SK-N-SH (cell line): Measurements from ENCODE around the gene CPAMD8. TPM values are rescaled to one million over a fixed set of nuclear protein-coding genes. Genes with fewer than 3 reads are reported as not detected.

Experiments
- CTCF ChIA-PET: fragments of 300-600, 350-600 bp; formaldehyde crosslinking; extraction: SDS; loops from one replicate; lab custom pipeline; 2021; lab: Yijun Ruan, JAX
- POLR2A ChIA-PET: fragments of 350-600 bp; sonication (Branson Sonifier 250); formaldehyde crosslinking; extraction: SDS; loops from one replicate; lab custom pipeline; 2020; ENCODE audit warnings: antibody characterized with exemption, inconsistent platforms; lab: Yijun Ruan, JAX
- DNase-seq: peaks from one replicate; pipeline ENCODE4 v3.0.0; 2012
- H2AFZ ChIP-seq: fragments of 200-600 bp; sonication (generic); 2 replicates; pipeline ENCODE4 v1.8.1; 2016; ENCODE audit warnings: antibody characterized with exemption, mild to moderate bottlenecking, low read depth
- H3F3A ChIP-seq: fragments of 200-600 bp; sonication (generic); replicated peaks from 2 replicates; pipeline ENCODE3; 2016; ENCODE audit warnings: antibody characterized with exemption, mild to moderate bottlenecking; ENCODE audit not compliant: insufficient read depth
- H3K27ac ChIP-seq, 2 experiments: fragments of 200-500 bp in 1 of 2; fragments of 200-600 bp in 1 of 2; sonication (Bioruptor generic) in 1 of 2; sonication (generic), shearing (Covaris generic) in 1 of 2; 2 replicates each; pipeline versions ENCODE4 v1.5.1 to v1.6.1; 2014 to 2016; ENCODE audit warnings: low read depth in 2 of 2, inconsistent platforms in 1 of 2, low read length in 1 of 2, mild to moderate bottlenecking in 1 of 2, mixed read lengths in 1 of 2
- H3K27me3 ChIP-seq: fragments of 200-600 bp; sonication (generic), shearing (Covaris generic); 2 replicates; pipeline ENCODE4 v1.6.1; 2016; ENCODE audit warnings: mixed run types; ENCODE audit not compliant: insufficient read depth
- H3K36me3 ChIP-seq, 2 experiments: fragments of 200-500 bp in 1 of 2; fragments of 200-600 bp in 1 of 2; sonication (Bioruptor generic) in 1 of 2; sonication (generic) in 1 of 2; replicated peaks in 1 of 2; 2 replicates each; pipeline versions ENCODE3 to v1.5.1; 2014 to 2016; ENCODE audit warnings: low read length in 1 of 2, mild to moderate bottlenecking in 1 of 2; ENCODE audit not compliant: insufficient read depth in 2 of 2, control insufficient read depth in 1 of 2
- H3K4me1 ChIP-seq, 2 experiments: fragments of 200-500 bp in 1 of 2; fragments of 200-600 bp in 1 of 2; sonication (Bioruptor generic) in 1 of 2; sonication (generic), shearing (Covaris generic) in 1 of 2; 2 replicates each; pipeline versions ENCODE4 v1.5.1 to v1.6.1; 2014 to 2016; ENCODE audit warnings: low read depth in 1 of 2, low read length in 1 of 2, mixed run types in 1 of 2; ENCODE audit not compliant: insufficient read depth in 2 of 2, control insufficient read depth in 1 of 2
- H3K4me2 ChIP-seq: fragments of 200-600 bp; sonication (generic), shearing (Covaris generic); 2 replicates; pipeline ENCODE4 v1.6.1; 2017; ENCODE audit warnings: mixed run types
- H3K4me3 ChIP-seq, 2 experiments: fragments of 200-500 bp in 1 of 2; fragments of 200-600 bp in 1 of 2; sonication (Bioruptor generic) in 1 of 2; sonication (generic), shearing (Covaris generic) in 1 of 2; 2 replicates each; pipeline versions ENCODE4 v1.5.1 to v1.8.1; 2014 to 2016; ENCODE audit warnings: low read depth in 2 of 2, inconsistent platforms in 1 of 2, low read length in 1 of 2, mild to moderate bottlenecking in 1 of 2, mixed read lengths in 1 of 2, moderate library complexity in 1 of 2
- H3K79me2 ChIP-seq: fragments of 200-600 bp; sonication (generic); 2 replicates; pipeline ENCODE4 v1.8.1; 2017; ENCODE audit warnings: mild to moderate bottlenecking; ENCODE audit not compliant: insufficient read depth
- H3K9ac ChIP-seq: fragments of 200-600 bp; sonication (generic); 2 replicates; pipeline ENCODE4 v1.6.1; 2017; ENCODE audit warnings: mixed run types
- H3K9me2 ChIP-seq: fragments of 200-600 bp; sonication (generic); 2 replicates; pipeline ENCODE4 v1.6.1; 2017; ENCODE audit warnings: mixed run types
- H3K9me3 ChIP-seq: fragments of 200-600 bp; sonication (generic); 2 replicates; pipeline ENCODE4 v1.6.1; 2017; ENCODE audit warnings: mixed run types, mild to moderate bottlenecking, moderate library complexity
- H4K20me1 ChIP-seq: fragments of 200-600 bp; sonication (generic); 2 replicates; pipeline ENCODE4 v1.6.1; 2017; ENCODE audit warnings: mild to moderate bottlenecking, mixed run types; ENCODE audit not compliant: insufficient read depth
- CHD2 ChIP-seq: fragments of 150-350 bp; IDR thresholded peaks from 2 replicates; pipeline ENCODE4 v1.6.1; 2018; ENCODE audit warnings: low read length; ENCODE audit not compliant: partially characterized antibody
- ELF1 ChIP-seq: IDR thresholded peaks from 2 replicates; pipeline ENCODE4 v1.4.0; 2012
- EZH2phosphoT487 ChIP-seq: fragments of 200-600 bp; sonication (generic); IDR thresholded peaks from 2 replicates; pipeline ENCODE4 v1.6.1; 2017; ENCODE audit warnings: low read depth, mixed run types, mild to moderate bottlenecking, antibody characterized with exemption, moderate library complexity, borderline replicate concordance
- FOSL2 ChIP-seq: IDR thresholded peaks from 2 replicates; pipeline ENCODE4 v1.4.0; 2012; ENCODE audit warnings: low read depth, mild to moderate bottlenecking, moderate library complexity, borderline replicate concordance
- IRF3 ChIP-seq: fragments of 150-350 bp; IDR thresholded peaks from 2 replicates; pipeline ENCODE4 v1.6.1; 2016; ENCODE audit warnings: mild to moderate bottlenecking, low read depth, low read length
- MXI1 ChIP-seq: IDR thresholded peaks from 2 replicates; pipeline ENCODE4 v1.6.1; 2012; ENCODE audit warnings: mild to moderate bottlenecking, low read depth, low read length, improper control_type of control experiment
- NFIC ChIP-seq: IDR thresholded peaks from 2 replicates; pipeline ENCODE4 v1.4.0; 2012; ENCODE audit warnings: borderline replicate concordance
- NRF1 ChIP-seq: IDR thresholded peaks from 2 replicates; pipeline ENCODE4 v1.6.1; 2012; ENCODE audit warnings: low read depth, mild to moderate bottlenecking, low read length
- PBX3 ChIP-seq: IDR thresholded peaks from 2 replicates; pipeline ENCODE4; 2012
- POLR2AphosphoS5 ChIP-seq: IDR thresholded peaks from 2 replicates; pipeline ENCODE4 v1.6.1; 2012; ENCODE audit warnings: low read depth, low read length
- RAD21 ChIP-seq: IDR thresholded peaks from 2 replicates; pipeline ENCODE4 v1.6.1; 2012; ENCODE audit warnings: mild to moderate bottlenecking, low read length
- REST ChIP-seq: IDR thresholded peaks from 2 replicates; pipeline ENCODE4 v1.6.1; 2012; ENCODE audit warnings: mild to moderate bottlenecking, low read depth, low read length, moderate library complexity
- SMC3 ChIP-seq: IDR thresholded peaks from 2 replicates; pipeline ENCODE4 v1.6.1; 2012; ENCODE audit warnings: low read depth, low read length, improper control_type of control experiment
- USF1 ChIP-seq: IDR thresholded peaks from 2 replicates; pipeline ENCODE4 v1.4.0; 2012; ENCODE audit warnings: low read depth, borderline replicate concordance
- USF2 ChIP-seq: fragments of 150-350 bp; IDR thresholded peaks from 2 replicates; pipeline ENCODE4 v1.6.1; 2017; ENCODE audit warnings: antibody characterized with exemption, low read length, low read depth, borderline replicate concordance
- YY1 ChIP-seq: IDR thresholded peaks from 2 replicates; pipeline ENCODE4 v1.4.0; 2012; ENCODE audit warnings: low read depth, mild to moderate bottlenecking
- WGBS: methylation state at CpG from one replicate; pipeline ENCODE4 v1.1.6; 2017; ENCODE audit warnings: low lambda C conversion rate; 5-methylcytosine and 5-hydroxymethylcytosine counted together
- polyA plus RNA-seq, 3 experiments: library from polyadenylated mRNA; depleted of rRNA; stranded (reverse); fragments of >200 nt; gene quantifications; 2 replicates each; pipeline ENCODE4 v1.2.3, GENCODE V29; 2012

CPAMD8 gene
- polyA plus RNA-seq, 1 of the 3 experiments (the other 2 are of a cell fraction): 1.2 TPM

- H3K9me3 ChIP-seq: 0 out of 2 replicates have a peak, but pooled peaks cover 4% of the 10 kb centered on the region
- H3K4me3 ChIP-seq: no peak overlapping the region
- no peaks in the 10 kb centered on the region for H3K4me1 ChIP-seq
- no peaks in the 10 kb centered on the region for H3K27me3 ChIP-seq
- H3K36me3 ChIP-seq: peaks cover 12 to 30% of the 10 kb centered on the region in 2 experiments
- H3F3A ChIP-seq: peaks cover 11% of the 10 kb centered on the region
- no peak overlapping the region for H2AFZ ChIP-seq
- no peaks in the 10 kb centered on the region for H4K20me1 ChIP-seq
- H3K27ac ChIP-seq: no peak overlapping the region
- no peak overlapping the region for H3K9ac ChIP-seq
- no peak for DNase-seq
- H3K4me2 ChIP-seq: no peak overlapping the region
- POLR2A ChIA-PET: no interaction called here
- WGBS: 95% methylated on average over 2 of the region's 2 CpGs
- CTCF ChIA-PET: interaction anchor here (0.7 kb wide), 1 partner anchor 11 kb away, joined by 3 read pairs; no protein-coding TSS in a partner anchor
- H3K9me2 ChIP-seq: no peaks in the 10 kb centered on the region
- peaks cover 34% of the 10 kb centered on the region for H3K79me2 ChIP-seq
- TF ChIP-seq IRF3: no peak
- no peak for TF ChIP-seq MXI1
- no peak for TF ChIP-seq EZH2phosphoT487
- no peak for TF ChIP-seq USF1
- TF ChIP-seq CHD2: no peak
- no peak for TF ChIP-seq SMC3
- no peak for TF ChIP-seq POLR2AphosphoS5
- no peak for TF ChIP-seq USF2
- no peak for TF ChIP-seq RAD21
- TF ChIP-seq FOSL2: no peak
- TF ChIP-seq PBX3: no peak
- no peak for TF ChIP-seq NRF1
- TF ChIP-seq ELF1: no peak
- TF ChIP-seq, all 33 proteins: peak for 0
These were observed 36.8 kb upstream of the CPAMD8 start for GRCh38 chr19:17063428-17063827.

- no peaks in the 10 kb centered on the region for H4K20me1 ChIP-seq
- TF ChIP-seq NFIC: no peak
- TF ChIP-seq YY1: no peak
- TF ChIP-seq REST: no peak
- CTCF ChIA-PET: interaction anchor here (1.4 kb wide), 1 partner anchor 9 kb away, joined by 9 read pairs; no protein-coding TSS in a partner anchor
- no peaks in the 10 kb centered on the region for H3K4me1 ChIP-seq
- 0 out of 2 replicates have a peak, but pooled peaks cover 4% of the 10 kb centered on the region for H3K9me3 ChIP-seq
- DNase-seq: no peak
- POLR2A ChIA-PET: no interaction called here
- H3K27me3 ChIP-seq: no peaks in the 10 kb centered on the region
- no peak overlapping the region for H3K4me2 ChIP-seq
- peaks cover 34% of the 10 kb centered on the region for H3K79me2 ChIP-seq
- H3K4me3 ChIP-seq: no peak overlapping the region
- peaks cover 19 to 44% of the 10 kb centered on the region in 2 experiments for H3K36me3 ChIP-seq
- H3K9ac ChIP-seq: no peak overlapping the region
- H3K9me2 ChIP-seq: no peaks in the 10 kb centered on the region
- H3F3A ChIP-seq: peaks cover 7% of the 10 kb centered on the region
- H3K27ac ChIP-seq: no peak overlapping the region
- H2AFZ ChIP-seq: no peak overlapping the region
- 100% methylated on average over 7 of the region's 7 CpGs for WGBS
These were observed 35.1 kb upstream of the CPAMD8 start for GRCh38 chr19:17061691-17062090.
